Measurements from ENCODE around the gene RAI14. TPM values are rescaled to one million over a fixed set of nuclear protein-coding genes. Genes with fewer than 3 reads are reported as not detected.

RAI14 gene
- total RNA-seq, 1 donor from 2014 or later: 30.7 TPM

DNA sequence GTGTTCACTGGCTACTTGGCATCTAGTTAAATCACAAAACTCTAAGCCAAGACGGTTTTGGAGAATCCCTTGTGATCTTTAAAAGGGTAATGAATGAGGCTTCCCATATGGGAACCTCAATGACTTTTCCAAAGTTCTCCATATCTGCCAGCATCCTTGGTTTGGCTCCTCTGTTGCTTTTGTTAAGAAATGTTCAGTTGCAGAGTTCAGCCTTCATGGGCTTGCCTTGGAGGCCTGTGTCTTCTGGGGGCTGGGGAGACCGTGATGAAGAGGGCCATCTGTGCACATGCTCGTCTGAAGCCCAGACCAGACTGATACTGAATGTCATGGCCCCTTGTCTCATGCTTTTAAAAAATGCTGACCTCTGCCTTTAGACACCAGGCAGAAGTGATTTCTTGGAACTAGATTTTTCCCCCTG, 84.3 kb downstream of the RAI14 start:
- Histone ChIP-seq H3K4me1 (peaks cover 49% of the 10 kb centered on the region), H3K4me3 (no peak overlapping the region), H3K36me3 (no peaks in the 10 kb centered on the region), H3K9me3 (no peaks in the 10 kb centered on the region), H3K27me3 (no peaks in the 10 kb centered on the region), H3K27ac (peak overlapping the region; percentile 49)
- DNase-seq (ENCODE audit: extremely low spot score in 2 of 2): no peak
- intact Hi-C loops (cut with DNase I): no loop called here
- no peak for TF ChIP-seq POLR2A (IDR thresholded peaks at IDR 0.05)
- TF ChIP-seq POLR2AphosphoS5 (IDR thresholded peaks at IDR 0.05; ENCODE audit: insufficient read depth in 1 of 2, low read depth in 1 of 2): no peak
- TF ChIP-seq, protein P1, sequence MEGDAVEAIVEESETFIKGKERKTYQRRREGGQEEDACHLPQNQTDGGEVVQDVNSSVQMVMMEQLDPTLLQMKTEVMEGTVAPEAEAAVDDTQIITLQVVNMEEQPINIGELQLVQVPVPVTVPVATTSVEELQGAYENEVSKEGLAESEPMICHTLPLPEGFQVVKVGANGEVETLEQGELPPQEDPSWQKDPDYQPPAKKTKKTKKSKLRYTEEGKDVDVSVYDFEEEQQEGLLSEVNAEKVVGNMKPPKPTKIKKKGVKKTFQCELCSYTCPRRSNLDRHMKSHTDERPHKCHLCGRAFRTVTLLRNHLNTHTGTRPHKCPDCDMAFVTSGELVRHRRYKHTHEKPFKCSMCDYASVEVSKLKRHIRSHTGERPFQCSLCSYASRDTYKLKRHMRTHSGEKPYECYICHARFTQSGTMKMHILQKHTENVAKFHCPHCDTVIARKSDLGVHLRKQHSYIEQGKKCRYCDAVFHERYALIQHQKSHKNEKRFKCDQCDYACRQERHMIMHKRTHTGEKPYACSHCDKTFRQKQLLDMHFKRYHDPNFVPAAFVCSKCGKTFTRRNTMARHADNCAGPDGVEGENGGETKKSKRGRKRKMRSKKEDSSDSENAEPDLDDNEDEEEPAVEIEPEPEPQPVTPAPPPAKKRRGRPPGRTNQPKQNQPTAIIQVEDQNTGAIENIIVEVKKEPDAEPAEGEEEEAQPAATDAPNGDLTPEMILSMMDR (IDR thresholded peaks at IDR 0.05): no peak

DNA sequence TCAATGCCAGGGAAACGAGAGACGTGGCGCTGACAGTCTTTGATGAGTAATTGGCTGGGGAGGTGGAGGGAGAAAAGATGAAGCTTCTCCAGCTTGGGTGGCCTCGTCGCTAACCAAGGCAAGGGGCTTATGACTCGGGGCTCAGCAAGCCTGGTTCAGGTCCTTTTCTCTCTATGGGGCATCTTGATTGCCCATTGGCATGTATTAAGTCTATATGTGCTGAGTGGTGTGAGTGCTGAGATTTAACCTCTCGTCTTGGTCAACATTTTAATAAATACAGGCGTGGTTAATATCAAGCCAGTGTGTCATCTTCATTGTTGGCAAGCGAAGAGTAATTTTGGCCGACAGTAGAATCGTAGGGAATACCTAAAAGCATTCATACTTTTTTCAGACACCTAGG, 85.9 kb downstream of the RAI14 start:
- DNase-seq (ENCODE audit: extremely low spot score in 2 of 2): no peak
- H3K36me3 ChIP-seq: no peaks in the 10 kb centered on the region
- H3K9me3 ChIP-seq: no peaks in the 10 kb centered on the region
- H3K4me1 ChIP-seq: peaks cover 45% of the 10 kb centered on the region
- no peaks in the 10 kb centered on the region for H3K27me3 ChIP-seq
- no peak overlapping the region for H3K4me3 ChIP-seq
- no peak for TF ChIP-seq POLR2AphosphoS5 (IDR thresholded peaks at IDR 0.05; ENCODE audit: insufficient read depth in 1 of 2, low read depth in 1 of 2)
- no peak for TF ChIP-seq POLR2A (IDR thresholded peaks at IDR 0.05)
- TF ChIP-seq, protein P1 (IDR thresholded peaks at IDR 0.05): no peak
- intact Hi-C loops (cut with DNase I): no loop called here
- no peak overlapping the region for H3K27ac ChIP-seq

DNA sequence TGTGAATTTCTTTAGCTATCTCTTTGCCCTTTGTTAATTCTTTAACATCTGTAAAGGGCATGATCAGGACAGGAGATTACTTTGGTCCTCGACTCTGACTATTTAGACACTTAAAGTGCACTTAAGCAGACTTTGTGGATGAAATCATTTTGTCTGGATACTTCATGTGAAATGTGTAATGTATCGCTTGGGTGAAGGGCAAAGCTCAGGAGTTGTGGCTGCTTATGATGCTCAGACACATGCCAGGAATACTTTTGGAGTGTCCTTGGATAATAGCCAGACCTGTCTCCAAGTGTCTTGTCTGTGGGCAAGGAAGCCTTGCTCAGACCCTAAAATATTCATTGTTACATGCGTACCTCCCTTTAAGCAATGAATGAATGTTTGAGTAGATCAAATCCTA, 87.8 kb downstream of the RAI14 start:
- Histone ChIP-seq H3K27me3 (no peaks in the 10 kb centered on the region), H3K4me3 (no peak overlapping the region), H3K36me3 (no peaks in the 10 kb centered on the region), H3K9me3 (no peaks in the 10 kb centered on the region), H3K4me1 (peaks cover 32% of the 10 kb centered on the region), H3K27ac (no peak overlapping the region)
- intact Hi-C loops (cut with DNase I): no loop called here
- DNase-seq (ENCODE audit: extremely low spot score in 2 of 2): no peak
- TF ChIP-seq POLR2AphosphoS5 (IDR thresholded peaks at IDR 0.05; ENCODE audit: insufficient read depth in 1 of 2, low read depth in 1 of 2): no peak

DNA sequence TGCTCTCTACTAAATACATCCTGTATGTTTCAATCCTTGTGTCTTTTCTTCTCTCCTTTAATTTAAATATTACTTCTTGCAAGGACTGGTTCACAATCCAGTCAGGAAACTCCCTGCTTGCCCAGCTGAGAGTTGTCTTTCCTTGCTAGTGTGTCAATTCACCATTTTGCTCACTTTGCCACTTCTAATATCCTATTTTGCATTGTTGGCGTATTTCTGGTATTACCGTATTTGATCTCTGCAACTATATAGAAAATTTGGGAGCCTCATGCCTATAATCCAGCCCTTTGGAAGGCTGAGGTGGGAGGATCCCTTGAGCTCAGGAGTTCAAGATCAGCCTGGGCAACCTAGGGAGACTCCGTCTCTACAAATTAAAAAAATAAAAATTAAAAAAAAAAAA, 92.3 kb downstream of the RAI14 start:
- H3K27me3 ChIP-seq: no peaks in the 10 kb centered on the region
- H3K4me1 ChIP-seq: no peaks in the 10 kb centered on the region
- H3K4me3 ChIP-seq: no peak overlapping the region
- DNase-seq (ENCODE audit: extremely low spot score in 2 of 2): no peak
- TF ChIP-seq POLR2A (IDR thresholded peaks at IDR 0.05): no peak
- TF ChIP-seq, protein P1 (IDR thresholded peaks at IDR 0.05): no peak
- TF ChIP-seq POLR2AphosphoS5 (IDR thresholded peaks at IDR 0.05; ENCODE audit: insufficient read depth in 1 of 2, low read depth in 1 of 2): no peak
- no peaks in the 10 kb centered on the region for H3K9me3 ChIP-seq
- H3K36me3 ChIP-seq: no peaks in the 10 kb centered on the region
- intact Hi-C loops (cut with DNase I): no loop called here
- no peak overlapping the region for H3K27ac ChIP-seq

DNA sequence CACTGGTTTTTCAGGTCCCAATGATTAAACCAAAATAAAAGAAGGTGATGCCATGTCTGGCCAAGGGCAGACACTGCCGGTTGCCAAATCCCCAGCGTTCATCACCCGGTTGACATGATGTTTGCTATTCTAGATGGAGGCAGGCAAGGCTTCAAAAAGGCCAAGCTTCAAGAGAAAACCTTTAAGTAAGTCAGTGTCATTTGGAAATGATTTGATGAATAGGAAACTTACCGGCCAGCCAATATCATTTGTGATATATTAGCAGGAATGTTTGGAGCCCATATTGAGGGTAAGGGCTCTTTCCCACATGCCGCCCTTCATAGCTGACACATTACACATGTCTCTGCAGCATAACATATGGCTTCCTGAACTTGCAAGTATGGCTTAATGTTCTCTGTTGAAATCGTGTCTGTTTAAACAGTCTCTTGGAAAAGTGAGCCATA, 93.3 kb downstream of the RAI14 start:
- intact Hi-C loops (cut with DNase I): no loop called here
- no peak for TF ChIP-seq POLR2A (IDR thresholded peaks at IDR 0.05)
- no peak for TF ChIP-seq POLR2AphosphoS5 (IDR thresholded peaks at IDR 0.05; ENCODE audit: insufficient read depth in 1 of 2, low read depth in 1 of 2)
- TF ChIP-seq, protein P1 (IDR thresholded peaks at IDR 0.05): no peak
- DNase-seq (ENCODE audit: extremely low spot score in 2 of 2): no peak
- Histone ChIP-seq H3K4me1 (no peaks in the 10 kb centered on the region), H3K9me3 (no peaks in the 10 kb centered on the region), H3K27me3 (no peaks in the 10 kb centered on the region), H3K36me3 (no peaks in the 10 kb centered on the region), H3K27ac (no peak overlapping the region), H3K4me3 (no peak overlapping the region)

Data from vagina (tissue), 2 donors.